ENCODE data around the gene L3MBTL4. TPM values are rescaled to one million over a fixed set of nuclear protein-coding genes. Genes with fewer than 3 reads are reported as not detected.

Gene L3MBTL4
- polyA plus RNA-seq, 1 of the 3 experiments (the other 2 are of a cell fraction): 0.02 TPM

GRCh38 chr18:6370410-6370809 lies 44.3 kb downstream of the L3MBTL4 start:
- DNase-seq: peak; percentile 65
- Histone ChIP-seq H3F3A (replicated peaks; ENCODE audit: insufficient read depth) (no peaks in the 10 kb centered on the region), H3K9ac (no peak overlapping the region), H3K4me2 (no peak overlapping the region), H3K4me3 (ENCODE audit: low read depth in 2 of 2, low read length in 1 of 2) (peak overlapping the region in 1 of 2 experiments; percentile 6; a peak in 1 of 4 replicates), H3K79me2 (ENCODE audit: insufficient read depth) (no peaks in the 10 kb centered on the region), H3K9me3 (no peaks in the 10 kb centered on the region), H3K4me1 (ENCODE audit: control insufficient read depth in 1 of 2, insufficient read depth in 2 of 2, low read depth in 1 of 2, low read length in 1 of 2) (peaks cover 0 to 19% of the 10 kb centered on the region in 2 experiments; a peak in 2 of 4 replicates), H2AFZ (ENCODE audit: low read depth) (no peak overlapping the region), H3K27ac (ENCODE audit: low read depth in 2 of 2, low read length in 1 of 2) (peak overlapping the region in 1 of 2 experiments; percentile 86; a peak in 2 of 4 replicates), H3K36me3 (replicated peaks in 1 of 2; ENCODE audit: control insufficient read depth in 1 of 2, insufficient read depth in 2 of 2, low read length in 1 of 2) (no peaks in the 10 kb centered on the region), H4K20me1 (ENCODE audit: insufficient read depth) (no peaks in the 10 kb centered on the region), H3K27me3 (ENCODE audit: insufficient read depth) (no peaks in the 10 kb centered on the region), H3K9me2 (no peaks in the 10 kb centered on the region)
- WGBS (ENCODE audit: low lambda C conversion rate): 24% methylated on average over 4 of the region's 8 CpGs
- ChIA-PET CTCF (interaction anchor here (1.0 to 1.1 kb wide), 2 partner anchors 13 to 31 kb away, joined by 3 read pairs; no protein-coding TSS in a partner anchor), POLR2A (no interaction called here)
- TF ChIP-seq, protein P1, sequence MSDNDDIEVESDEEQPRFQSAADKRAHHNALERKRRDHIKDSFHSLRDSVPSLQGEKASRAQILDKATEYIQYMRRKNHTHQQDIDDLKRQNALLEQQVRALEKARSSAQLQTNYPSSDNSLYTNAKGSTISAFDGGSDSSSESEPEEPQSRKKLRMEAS (IDR thresholded peaks at IDR 0.05; ENCODE audit: low read depth): no peak
- TF ChIP-seq ZBTB33 (IDR thresholded peaks at IDR 0.05; ENCODE audit: borderline replicate concordance, low read depth): no peak
- no peak for TF ChIP-seq SMC3 (IDR thresholded peaks at IDR 0.05; ENCODE audit: low read depth, low read length)
- no peak for TF ChIP-seq CTCF (IDR thresholded peaks at IDR 0.05)
- no peak for TF ChIP-seq ELF1 (IDR thresholded peaks at IDR 0.05)
- TF ChIP-seq SIN3A (IDR thresholded peaks at IDR 0.05; ENCODE audit: borderline replicate concordance, low read depth, low read length): no peak
- TF ChIP-seq USF1 (IDR thresholded peaks at IDR 0.05; ENCODE audit: borderline replicate concordance, low read depth): no peak
- TF ChIP-seq TCF12 (IDR thresholded peaks at IDR 0.05): no peak
- TF ChIP-seq RXRA (IDR thresholded peaks at IDR 0.05; ENCODE audit: borderline replicate concordance, low read depth): no peak
- TF ChIP-seq, protein P2, sequence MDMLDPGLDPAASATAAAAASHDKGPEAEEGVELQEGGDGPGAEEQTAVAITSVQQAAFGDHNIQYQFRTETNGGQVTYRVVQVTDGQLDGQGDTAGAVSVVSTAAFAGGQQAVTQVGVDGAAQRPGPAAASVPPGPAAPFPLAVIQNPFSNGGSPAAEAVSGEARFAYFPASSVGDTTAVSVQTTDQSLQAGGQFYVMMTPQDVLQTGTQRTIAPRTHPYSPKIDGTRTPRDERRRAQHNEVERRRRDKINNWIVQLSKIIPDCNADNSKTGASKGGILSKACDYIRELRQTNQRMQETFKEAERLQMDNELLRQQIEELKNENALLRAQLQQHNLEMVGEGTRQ (IDR thresholded peaks at IDR 0.05; ENCODE audit: borderline replicate concordance, low read depth, low read length): no peak
- TF ChIP-seq GATA2 (CRISPR knock-in tag; IDR thresholded peaks at IDR 0.05): no peak
- TF ChIP-seq, protein P3, sequence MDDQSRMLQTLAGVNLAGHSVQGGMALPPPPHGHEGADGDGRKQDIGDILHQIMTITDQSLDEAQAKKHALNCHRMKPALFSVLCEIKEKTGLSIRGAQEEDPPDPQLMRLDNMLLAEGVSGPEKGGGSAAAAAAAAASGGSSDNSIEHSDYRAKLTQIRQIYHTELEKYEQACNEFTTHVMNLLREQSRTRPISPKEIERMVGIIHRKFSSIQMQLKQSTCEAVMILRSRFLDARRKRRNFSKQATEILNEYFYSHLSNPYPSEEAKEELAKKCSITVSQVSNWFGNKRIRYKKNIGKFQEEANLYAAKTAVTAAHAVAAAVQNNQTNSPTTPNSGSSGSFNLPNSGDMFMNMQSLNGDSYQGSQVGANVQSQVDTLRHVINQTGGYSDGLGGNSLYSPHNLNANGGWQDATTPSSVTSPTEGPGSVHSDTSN (IDR thresholded peaks at IDR 0.05): no peak
- TF ChIP-seq GABPA (IDR thresholded peaks at IDR 0.05; ENCODE audit: low read depth): no peak
- TF ChIP-seq TAF1 (IDR thresholded peaks at IDR 0.05; ENCODE audit: borderline replicate concordance, low read depth, low read length): no peak
- TF ChIP-seq CHD2 (IDR thresholded peaks at IDR 0.05; ENCODE audit: low read length, partially characterized antibody): no peak
- TF ChIP-seq NFIC (IDR thresholded peaks at IDR 0.05; ENCODE audit: borderline replicate concordance): no peak
- TF ChIP-seq NRF1 (IDR thresholded peaks at IDR 0.05; ENCODE audit: low read depth, low read length): no peak
- no peak for TF ChIP-seq RAD21 (IDR thresholded peaks at IDR 0.05; ENCODE audit: low read length)
- no peak for TF ChIP-seq JUND (IDR thresholded peaks at IDR 0.05)
- TF ChIP-seq MEF2A (IDR thresholded peaks at IDR 0.05; ENCODE audit: borderline replicate concordance, low read depth): no peak

Data from SK-N-SH (cell line).